Measurements from ENCODE around the gene B3GNT3.
"Not testable (repeated sequence)": the region's sequence is repeated elsewhere in the genome, so short reads cannot be mapped to it uniquely, and the experiment has no call there.

Gene B3GNT3

DNA sequence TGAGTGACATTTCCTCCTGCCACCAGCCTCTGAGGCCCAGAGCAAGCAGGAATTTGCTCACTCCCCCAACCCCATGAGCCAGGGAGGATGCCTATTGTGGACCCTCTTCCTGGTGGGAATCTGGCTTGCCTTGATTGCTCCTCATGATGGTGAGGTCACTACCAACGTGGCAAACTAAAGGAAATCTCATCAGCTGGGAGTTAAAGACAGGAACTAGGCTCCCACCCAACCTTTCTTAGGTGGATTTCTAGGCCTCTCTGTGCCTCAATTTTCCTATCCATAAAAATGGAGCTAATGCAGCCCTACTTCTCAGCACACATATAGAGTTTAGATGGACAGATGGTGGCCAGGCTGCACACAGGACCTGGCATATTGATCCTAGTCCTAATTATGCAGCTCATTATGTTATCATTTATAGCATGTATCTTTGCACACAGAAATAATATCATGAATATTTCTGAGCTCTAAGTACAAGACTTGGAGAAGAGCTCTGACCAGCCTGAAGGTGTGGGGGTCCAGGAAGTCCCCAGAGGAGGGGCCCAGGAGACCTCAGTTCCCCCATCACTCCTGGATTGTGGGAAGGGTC is 2.0 kb downstream of the B3GNT3 start:
- no peak for DNase-seq (ENCODE audit: low read depth)

- DNase-seq (ENCODE audit: low read depth) = peak; percentile 60
These were observed 2.7 kb downstream of the B3GNT3 start for GRCh38 chr19:17797424-17798201.

DNA sequence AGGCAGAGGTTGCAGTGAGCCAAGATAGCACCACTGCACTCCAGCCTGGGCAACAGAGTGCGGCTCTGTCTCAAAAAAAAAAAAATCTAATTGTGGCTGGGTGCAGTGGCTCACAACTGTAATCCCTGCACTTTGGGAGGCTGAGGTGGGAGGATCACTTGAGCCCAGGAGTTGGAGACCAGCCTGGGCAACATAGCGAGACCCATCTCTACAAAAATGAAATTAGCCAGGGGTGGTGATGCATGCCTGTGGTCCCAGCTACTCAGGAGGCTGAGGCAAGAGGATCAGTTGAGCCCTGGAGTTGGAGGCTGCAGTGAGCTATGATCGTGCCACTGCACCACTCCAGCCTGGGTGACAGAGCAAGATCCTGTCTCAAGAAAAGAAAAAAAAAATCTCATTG is 3.7 kb downstream of the B3GNT3 start:
- not testable (repeated sequence) for DNase-seq (ENCODE audit: low read depth)

DNA sequence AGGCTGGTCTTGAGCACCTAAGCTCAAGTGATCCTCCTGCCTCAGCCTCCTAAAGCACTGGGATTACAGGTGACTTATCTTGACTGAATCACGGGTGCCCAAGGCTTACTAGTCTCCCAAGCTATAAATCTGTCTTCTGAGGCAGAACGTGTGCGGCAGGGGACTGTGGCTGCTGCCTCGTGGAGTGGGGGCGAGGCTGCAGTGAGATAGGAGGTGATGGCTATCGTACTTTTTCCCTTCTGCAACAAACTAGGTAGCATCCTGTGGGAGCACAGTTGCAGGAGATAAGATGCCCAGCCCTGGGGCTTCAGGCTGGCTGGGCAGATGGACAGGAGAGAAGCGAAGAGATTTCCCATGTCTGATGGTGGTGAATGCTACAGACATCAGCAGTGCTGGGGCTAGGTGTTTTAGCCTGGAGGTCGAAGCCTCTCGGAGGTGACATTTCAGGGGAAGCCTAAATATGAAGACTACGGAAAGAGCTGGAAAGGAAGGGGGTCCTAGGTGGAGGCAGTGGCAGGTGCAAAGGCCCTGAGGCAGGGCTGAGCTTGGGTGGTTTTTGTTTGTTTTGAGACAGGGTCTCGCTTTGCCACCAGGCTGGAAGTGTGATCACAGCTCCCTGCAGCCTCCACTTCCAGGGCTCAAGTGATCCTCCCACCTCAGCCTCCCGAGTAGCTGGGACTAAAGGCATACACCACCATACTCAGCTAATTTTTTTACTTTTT is 7.4 kb downstream of the B3GNT3 start:
- no peak for DNase-seq (ENCODE audit: low read depth)

- DNase-seq (ENCODE audit: low read depth) = no peak
These were observed 8.4 kb downstream of the B3GNT3 start for GRCh38 chr19:17803264-17803896.

- no peak for DNase-seq (ENCODE audit: low read depth)
These were observed 10.5 kb downstream of the B3GNT3 start for GRCh38 chr19:17805427-17805826.

- no peak for DNase-seq (ENCODE audit: low read depth)
These were observed 12.0 kb downstream of the B3GNT3 start for GRCh38 chr19:17806945-17807344.

DNA sequence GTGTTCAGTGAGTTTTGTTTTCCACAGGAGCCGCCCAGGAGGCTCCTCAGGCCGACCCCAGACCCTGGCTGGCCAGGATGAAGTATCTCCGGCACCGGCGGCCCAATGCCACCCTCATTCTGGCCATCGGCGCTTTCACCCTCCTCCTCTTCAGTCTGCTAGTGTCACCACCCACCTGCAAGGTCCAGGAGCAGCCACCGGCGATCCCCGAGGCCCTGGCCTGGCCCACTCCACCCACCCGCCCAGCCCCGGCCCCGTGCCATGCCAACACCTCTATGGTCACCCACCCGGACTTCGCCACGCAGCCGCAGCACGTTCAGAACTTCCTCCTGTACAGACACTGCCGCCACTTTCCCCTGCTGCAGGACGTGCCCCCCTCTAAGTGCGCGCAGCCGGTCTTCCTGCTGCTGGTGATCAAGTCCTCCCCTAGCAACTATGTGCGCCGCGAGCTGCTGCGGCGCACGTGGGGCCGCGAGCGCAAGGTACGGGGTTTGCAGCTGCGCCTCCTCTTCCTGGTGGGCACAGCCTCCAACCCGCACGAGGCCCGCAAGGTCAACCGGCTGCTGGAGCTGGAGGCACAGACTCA is 12.9 kb downstream of the B3GNT3 start:
- DNase-seq (ENCODE audit: low read depth) = no peak

GRCh38 chr19:17811103-17811502 is 16.2 kb downstream of the B3GNT3 start:
- no peak for DNase-seq (ENCODE audit: low read depth)

DNA sequence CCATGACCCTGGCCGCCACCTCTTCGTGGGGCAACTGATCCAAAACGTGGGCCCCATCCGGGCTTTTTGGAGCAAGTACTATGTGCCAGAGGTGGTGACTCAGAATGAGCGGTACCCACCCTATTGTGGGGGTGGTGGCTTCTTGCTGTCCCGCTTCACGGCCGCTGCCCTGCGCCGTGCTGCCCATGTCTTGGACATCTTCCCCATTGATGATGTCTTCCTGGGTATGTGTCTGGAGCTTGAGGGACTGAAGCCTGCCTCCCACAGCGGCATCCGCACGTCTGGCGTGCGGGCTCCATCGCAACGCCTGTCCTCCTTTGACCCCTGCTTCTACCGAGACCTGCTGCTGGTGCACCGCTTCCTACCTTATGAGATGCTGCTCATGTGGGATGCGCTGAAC is 16.7 kb downstream of the B3GNT3 start:
- DNase-seq (ENCODE audit: low read depth) = no peak

- DNase-seq (ENCODE audit: low read depth) = no peak
These were observed 17.2 kb downstream of the B3GNT3 start for GRCh38 chr19:17812099-17812498.

GRCh38 chr19:17817668-17818363 is 22.9 kb downstream of the B3GNT3 start:
- no peak for DNase-seq (ENCODE audit: low read depth)

GRCh38 chr19:17821190-17821589 is 26.3 kb downstream of the B3GNT3 start, which contains the start of gene INSL3:
INSL3 (minus strand) TSS chr19:17821519; CDS start chr19:17821506, 13 bp downstream.
- DNase-seq (ENCODE audit: low read depth) = no peak

GRCh38 chr19:17824339-17824738 is 29.4 kb downstream of the B3GNT3 start:
- DNase-seq (ENCODE audit: low read depth) = no peak

GRCh38 chr19:17826508-17827056 is 31.6 kb downstream of the B3GNT3 start:
- no peak for DNase-seq (ENCODE audit: low read depth)

GRCh38 chr19:17829855-17830566 is 35.1 kb downstream of the B3GNT3 start:
- DNase-seq (ENCODE audit: low read depth) = no peak

- no peak for DNase-seq (ENCODE audit: low read depth)
These were observed 35.9 kb downstream of the B3GNT3 start for GRCh38 chr19:17830567-17831418.

- no peak for DNase-seq (ENCODE audit: low read depth)
These were observed 36.5 kb downstream of the B3GNT3 start for GRCh38 chr19:17831419-17831888.

DNA sequence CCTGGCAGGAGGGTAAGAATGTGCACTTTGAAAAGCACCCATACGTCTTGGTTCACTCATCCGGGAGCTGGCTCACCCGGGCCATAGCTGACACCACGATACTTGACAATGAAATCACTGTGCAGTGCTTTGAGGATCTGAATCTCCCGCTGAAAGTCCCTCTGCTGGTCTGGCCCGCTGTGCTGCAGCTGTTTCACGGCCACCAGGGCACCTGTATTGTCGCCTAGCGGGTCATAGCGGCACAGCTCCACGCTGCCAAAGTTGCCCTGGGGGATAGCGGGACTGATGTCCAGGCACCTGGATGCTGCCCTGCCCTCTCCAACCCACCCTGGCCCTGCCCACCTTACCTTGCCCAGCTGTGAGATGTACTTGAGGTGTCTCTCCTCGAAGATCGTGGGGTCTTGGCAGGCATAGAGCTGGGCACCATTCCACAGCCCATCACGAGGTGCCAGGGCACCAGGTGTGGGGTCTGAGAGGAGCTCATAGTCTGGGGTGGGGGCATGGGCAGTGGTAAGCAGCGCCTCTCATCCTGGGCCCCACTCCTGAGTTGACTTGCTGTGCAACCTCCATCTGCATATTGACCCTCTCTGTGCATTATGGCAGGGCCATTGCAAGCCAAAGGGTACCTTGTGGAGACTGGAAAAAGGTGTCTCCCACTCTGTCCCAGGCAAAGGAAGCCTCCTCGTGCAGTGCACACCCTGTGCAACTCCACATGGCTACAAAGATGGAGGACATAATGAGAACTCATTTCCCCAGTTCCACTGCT is 37.7 kb downstream of the B3GNT3 start:
- no peak for DNase-seq (ENCODE audit: low read depth)

All from HS-5 (cell line).